Measurements from ENCODE around the gene GAB2. TPM values are rescaled to one million over a fixed set of nuclear protein-coding genes. Genes with fewer than 3 reads are reported as not detected.

The GAB2 gene
- total RNA-seq, 1 experiment from 2014 or later, result 3.3 TPM

GRCh38 chr11:78405805-78406204 lies 11.8 kb downstream of the GAB2 start:
- no peak for DNase-seq

More at GRCh38 chr11:78405805-78406204, 11.8 kb downstream of the GAB2 start:
- no peak overlapping the region for H2AK5ac ChIP-seq (ENCODE audit: insufficient read length, low read length)
- no peaks in the 10 kb centered on the region for H3K23me2 ChIP-seq (ENCODE audit: insufficient read length, low read depth, low read length, poor library complexity, severe bottlenecking)
- peaks cover 4 to 9% (median 7%) of the 10 kb centered on the region in 3 experiments; a peak in 6 of 7 replicates for H3K36me3 Mint-ChIP-seq (ENCODE audit: insufficient read depth in 1 of 3, low read depth in 3 of 3)
- H3K14ac ChIP-seq (ENCODE audit: insufficient read depth, low read length), result no peak overlapping the region
- H3K79me1 ChIP-seq (ENCODE audit: insufficient read depth, low read depth, low read length, poor library complexity, severe bottlenecking), result no peaks in the 10 kb centered on the region
- no peak overlapping the region for H2BK12ac ChIP-seq (ENCODE audit: insufficient read length, low read depth, low read length)
- peaks cover 5 to 6% of the 10 kb centered on the region in 2 experiments; a peak in 4 of 5 replicates for H3K9me3 Mint-ChIP-seq
- no peak overlapping the region for H3K27ac ChIP-seq (ENCODE audit: insufficient read length, low read depth, low read length)
- no peak overlapping the region for H3K4me2 ChIP-seq (ENCODE audit: insufficient read depth, insufficient read length, low read length)
- no peak overlapping the region for H3K4me3 Mint-ChIP-seq
- no peak overlapping the region for H4K5ac ChIP-seq (ENCODE audit: insufficient read length, low read depth, low read length)
- H4K8ac ChIP-seq (replicated peaks; ENCODE audit: insufficient read length, low read depth, low read length), result no peak overlapping the region
- H3K9me3 ChIP-seq (ENCODE audit: control insufficient read depth, low read depth, low read length), result no peaks in the 10 kb centered on the region
- no peaks in the 10 kb centered on the region for H3K79me2 ChIP-seq (ENCODE audit: insufficient read depth, low read length)
- no peak overlapping the region for H3T11ph ChIP-seq (ENCODE audit: low read length)
- no peaks in the 10 kb centered on the region for H4K20me1 ChIP-seq (ENCODE audit: control insufficient read depth, insufficient read depth, insufficient read length)
- no peak overlapping the region for H4K91ac ChIP-seq (ENCODE audit: insufficient read length, low read depth, low read length)
- H3K4ac ChIP-seq (ENCODE audit: low read depth, low read length), result no peak overlapping the region
- H3K23ac ChIP-seq (ENCODE audit: insufficient read length, low read depth, low read length), result no peak overlapping the region
- TF ChIP-seq CTCF (conservative IDR thresholded peaks at IDR 0.05), result no peak
- peaks cover 4% of the 10 kb centered on the region; the same call in 1 of the 2 replicates for H3K27me3 Mint-ChIP-seq (ENCODE audit: low read depth)
- H2BK20ac ChIP-seq (ENCODE audit: low read depth, low read length, poor library complexity, severe bottlenecking), result no peak overlapping the region
- no peak overlapping the region for H2AFZ ChIP-seq (ENCODE audit: low read length)
- H3K27ac Mint-ChIP-seq, result no peak overlapping the region
- no CpG with 5 or more reads among the region's 2 CpGs for WGBS (ENCODE audit: extremely low coverage, insufficient read length, low lambda C conversion rate)
- no peak overlapping the region for H2BK120ac ChIP-seq (ENCODE audit: low read depth, low read length, poor library complexity, severe bottlenecking)
- no peak overlapping the region for H3K18ac ChIP-seq (ENCODE audit: insufficient read length, low read depth, low read length)
- H3K9ac ChIP-seq (ENCODE audit: extremely low read depth, insufficient read length, low read length), result no peak overlapping the region
- no peak overlapping the region for H2BK15ac ChIP-seq (ENCODE audit: low read depth, low read length)
- no peak overlapping the region for H2BK5ac ChIP-seq (ENCODE audit: insufficient read length, low read length)
- no peaks in the 10 kb centered on the region for H3K27me3 ChIP-seq (ENCODE audit: insufficient read depth, low read length)
- H3K56ac ChIP-seq (ENCODE audit: insufficient read length, low read depth, low read length), result no peak overlapping the region
- no peaks in the 10 kb centered on the region for H3K4me1 ChIP-seq (ENCODE audit: insufficient read depth, low read length)
- 0 out of 4 replicates have a peak, but pooled peaks cover 0 to 2% of the 10 kb centered on the region in 2 experiments for H3K4me1 Mint-ChIP-seq

Measured in H9 (cell line).